ENCODE measurements around the gene KLHL12.

Gene KLHL12

GRCh38 chr1:202926581-202927491, at the start of gene KLHL12:
TSS of gene KLHL12 (minus strand) at chr1:202927234. CDS start at chr1:202925162, 2,072 bp downstream.
- peak; percentile 96 for DNase-seq (ENCODE audit: low read depth)

GRCh38 chr1:202976633-202977032, 49.6 kb upstream of the KLHL12 start:
- no peak for DNase-seq (ENCODE audit: low read depth)

GRCh38 chr1:202974856-202975255, 47.8 kb upstream of the KLHL12 start:
- DNase-seq (ENCODE audit: low read depth) = no peak

GRCh38 chr1:202972046-202972445, 45.0 kb upstream of the KLHL12 start:
- DNase-seq (ENCODE audit: low read depth) = no peak

GRCh38 chr1:202968895-202969295, 41.9 kb upstream of the KLHL12 start:
- DNase-seq (ENCODE audit: low read depth) = peak; percentile 67

GRCh38 chr1:202968351-202968750, 41.3 kb upstream of the KLHL12 start:
- no peak for DNase-seq (ENCODE audit: low read depth)

GRCh38 chr1:202967684-202968281, 40.7 kb upstream of the KLHL12 start:
- peak; percentile 20 for DNase-seq (ENCODE audit: low read depth)

GRCh38 chr1:202966006-202966898, 39.2 kb upstream of the KLHL12 start:
- no peak for DNase-seq (ENCODE audit: low read depth)

GRCh38 chr1:202965422-202965821, 38.4 kb upstream of the KLHL12 start:
- DNase-seq (ENCODE audit: low read depth) = peak; percentile 21

- DNase-seq (ENCODE audit: low read depth) = peak; percentile 57
Observed at GRCh38 chr1:202964791-202965410, 37.9 kb upstream of the KLHL12 start.

- no peak for DNase-seq (ENCODE audit: low read depth)
Observed at GRCh38 chr1:202961220-202961880, 34.3 kb upstream of the KLHL12 start.

- DNase-seq (ENCODE audit: low read depth) = peak; percentile 77
Observed at GRCh38 chr1:202959276-202959620, 32.2 kb upstream of the KLHL12 start.

- DNase-seq (ENCODE audit: low read depth) = no peak
Observed at GRCh38 chr1:202958544-202959275, 31.7 kb upstream of the KLHL12 start.

- DNase-seq (ENCODE audit: low read depth) = peak; percentile 87
Observed at GRCh38 chr1:202957733-202958543, 30.9 kb upstream of the KLHL12 start, which contains the start of gene ADIPOR1. TSS of gene ADIPOR1 (minus strand) at chr1:202958312. CDS start at chr1:202951070, 7,242 bp downstream.

GRCh38 chr1:202956969-202957368, 29.9 kb upstream of the KLHL12 start:
- no peak for DNase-seq (ENCODE audit: low read depth)

- DNase-seq (ENCODE audit: low read depth) = no peak
Observed at GRCh38 chr1:202954057-202954745, 27.2 kb upstream of the KLHL12 start.

GRCh38 chr1:202953392-202953791, 26.4 kb upstream of the KLHL12 start:
- DNase-seq (ENCODE audit: low read depth) = no peak

GRCh38 chr1:202952818-202953217, 25.8 kb upstream of the KLHL12 start:
- peak; percentile 82 for DNase-seq (ENCODE audit: low read depth)

- DNase-seq (ENCODE audit: low read depth) = no peak
Observed at GRCh38 chr1:202952099-202952498, 25.1 kb upstream of the KLHL12 start.

Measured in iris pigment epithelial cell (primary cell).